Tibial artery (tissue), 4 donors: ENCODE data around the gene UBFD1.
A peak's percentile ranks its signal among the peaks of the same experiment; 100 is the strongest.

Source experiments
- DNase-seq, 2 donors: peaks; one replicate each; pipeline ENCODE4 v3.0.0-alpha.2; 2019
- H3K27ac ChIP-seq, 2 donors: fragments of 200-600 bp; sonication (generic) in 1 of 2; 1 replicate in 1 of 2; 2 replicates in 1 of 2; pipeline ENCODE4 v1.5.1; 2018 to 2019; ENCODE audit warnings: mild to moderate bottlenecking in 1 of 2
- H3K27me3 ChIP-seq, 2 donors: fragments of 200-600 bp; sonication (generic) in 1 of 2; one replicate each; pipeline versions ENCODE4 v1.5.1 to v1.6.0; 2016 to 2019
- H3K36me3 ChIP-seq, 3 donors: fragments of 200-600 bp; sonication (generic) in 2 of 3; one replicate each; pipeline ENCODE4 v1.5.1; 2016 to 2019; ENCODE audit warnings: mild to moderate bottlenecking in 2 of 3
- H3K4me1 ChIP-seq, 4 donors: fragments of 200-600 bp; sonication (generic) in 2 of 4; 1 replicate in 3 of 4; 2 replicates in 1 of 4; pipeline ENCODE4 v1.5.1; 2016 to 2019
- H3K4me3 ChIP-seq, 2 donors: fragments of 200-600 bp; sonication (generic) in 1 of 2; 1 replicate in 1 of 2; 2 replicates in 1 of 2; pipeline ENCODE4 v1.5.1; 2018 to 2019; ENCODE audit warnings: mild to moderate bottlenecking in 2 of 2
- H3K9me3 ChIP-seq, 3 donors: fragments of 200-600 bp; sonication (generic) in 1 of 3; one replicate each; pipeline ENCODE4 v1.5.1; 2016 to 2019
- intact Hi-C: fragments of 100-400 bp; cut with DNase I; formaldehyde crosslinking; loops from one replicate; pipeline ENCODE4 v1.15.0; 2023; ENCODE audit warnings: low total_unique reads
- TF ChIP-seq, protein P1 (sequence below), 2 experiments: fragments of 200-600 bp in 1 of 2; fragments of 450-650 bp in 1 of 2; IDR thresholded peaks; one replicate each; pipeline ENCODE4 v1.5.1; 2017 to 2019; ENCODE audit warnings: antibody characterized with exemption in 2 of 2, mild to moderate bottlenecking in 1 of 2, moderate library complexity in 1 of 2

UBFD1 gene

DNA sequence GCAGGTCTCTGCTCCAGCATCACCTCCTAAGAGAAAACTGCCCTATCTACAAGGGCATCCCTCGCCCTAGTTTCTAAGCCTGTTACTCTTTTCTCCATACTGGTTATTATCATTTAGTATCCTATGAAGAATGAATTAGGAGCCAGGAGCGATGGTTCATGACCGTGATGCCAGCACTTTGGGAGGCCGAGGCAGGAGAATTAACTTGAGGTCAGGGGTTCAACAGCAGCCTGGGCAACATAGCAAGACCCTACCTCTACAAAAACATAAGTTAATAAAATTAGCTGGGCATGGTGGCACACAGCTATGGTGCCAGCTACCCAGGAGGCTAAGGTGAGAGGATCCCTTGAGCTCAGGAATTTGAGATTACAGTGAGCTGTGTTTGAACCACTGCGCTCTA, 7.6 kb upstream of the UBFD1 start:
- intact Hi-C loops, result no loop called here
- H3K27me3 ChIP-seq, result no peaks in the 10 kb centered on the region

DNA sequence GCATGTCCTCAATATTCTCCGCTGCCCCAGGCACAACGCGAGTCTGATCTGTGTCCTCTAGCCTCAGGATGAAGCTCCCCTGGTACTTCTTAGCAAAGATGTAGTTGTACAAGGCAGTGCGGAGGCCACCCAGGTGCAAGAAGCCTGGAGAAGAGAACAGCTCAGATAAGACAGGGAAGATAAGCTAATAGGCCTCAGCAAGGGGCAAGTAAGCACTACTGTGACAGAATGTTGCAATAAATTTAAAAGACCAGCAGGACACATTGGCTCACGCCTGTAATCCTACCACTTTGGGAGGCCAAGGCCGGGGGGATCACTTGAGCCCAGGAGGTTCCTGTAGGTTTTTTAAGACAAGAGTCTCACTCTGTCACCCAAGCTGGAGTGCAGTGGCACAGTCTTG, 5.4 kb upstream of the UBFD1 start:
- no peak overlapping the region for H3K27ac ChIP-seq
- TF ChIP-seq, protein P1, sequence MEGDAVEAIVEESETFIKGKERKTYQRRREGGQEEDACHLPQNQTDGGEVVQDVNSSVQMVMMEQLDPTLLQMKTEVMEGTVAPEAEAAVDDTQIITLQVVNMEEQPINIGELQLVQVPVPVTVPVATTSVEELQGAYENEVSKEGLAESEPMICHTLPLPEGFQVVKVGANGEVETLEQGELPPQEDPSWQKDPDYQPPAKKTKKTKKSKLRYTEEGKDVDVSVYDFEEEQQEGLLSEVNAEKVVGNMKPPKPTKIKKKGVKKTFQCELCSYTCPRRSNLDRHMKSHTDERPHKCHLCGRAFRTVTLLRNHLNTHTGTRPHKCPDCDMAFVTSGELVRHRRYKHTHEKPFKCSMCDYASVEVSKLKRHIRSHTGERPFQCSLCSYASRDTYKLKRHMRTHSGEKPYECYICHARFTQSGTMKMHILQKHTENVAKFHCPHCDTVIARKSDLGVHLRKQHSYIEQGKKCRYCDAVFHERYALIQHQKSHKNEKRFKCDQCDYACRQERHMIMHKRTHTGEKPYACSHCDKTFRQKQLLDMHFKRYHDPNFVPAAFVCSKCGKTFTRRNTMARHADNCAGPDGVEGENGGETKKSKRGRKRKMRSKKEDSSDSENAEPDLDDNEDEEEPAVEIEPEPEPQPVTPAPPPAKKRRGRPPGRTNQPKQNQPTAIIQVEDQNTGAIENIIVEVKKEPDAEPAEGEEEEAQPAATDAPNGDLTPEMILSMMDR (IDR thresholded peaks at IDR 0.05), result no peak
- peaks cover 43 to 60% (median 45%) of the 10 kb centered on the region in 3 donors for H3K36me3 ChIP-seq
- intact Hi-C loops, result no loop called here
- no peaks in the 10 kb centered on the region for H3K9me3 ChIP-seq
- H3K27me3 ChIP-seq, result no peaks in the 10 kb centered on the region
- H3K4me1 ChIP-seq, result peaks cover 0 to 10% (median 7%) of the 10 kb centered on the region in 4 donors
- no peak overlapping the region for H3K4me3 ChIP-seq
- DNase-seq, result no peak

More for the DNA sequence above, 7.6 kb upstream of the UBFD1 start:
- H3K4me1 ChIP-seq, result no peaks in the 10 kb centered on the region
- no peak overlapping the region for H3K4me3 ChIP-seq
- H3K27ac ChIP-seq, result no peak overlapping the region
- H3K36me3 ChIP-seq, result peaks cover 45 to 82% (median 57%) of the 10 kb centered on the region in 3 donors
- no peak for DNase-seq
- no peaks in the 10 kb centered on the region for H3K9me3 ChIP-seq
- TF ChIP-seq, protein P1 (IDR thresholded peaks at IDR 0.05), result no peak

DNA sequence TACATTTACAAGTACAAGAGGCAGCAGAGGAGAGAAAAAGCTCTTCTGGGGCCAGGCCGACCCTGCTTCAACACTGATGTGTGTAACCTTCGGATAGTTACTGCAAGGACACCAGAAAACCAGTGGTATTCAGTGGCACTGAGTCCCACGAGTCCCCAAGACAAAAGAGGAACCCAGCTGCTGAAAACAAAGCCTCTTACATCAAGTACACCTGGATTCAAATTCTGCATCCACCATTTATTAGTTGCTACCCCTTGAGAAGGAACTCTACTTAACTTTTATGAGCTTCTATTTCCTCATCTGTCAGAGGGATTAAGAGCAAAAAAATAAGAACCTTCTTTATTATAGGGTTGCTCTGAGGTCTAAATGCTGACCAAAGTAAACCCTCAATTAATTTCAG, 3.0 kb upstream of the UBFD1 start:
- H3K27me3 ChIP-seq, result no peaks in the 10 kb centered on the region
- no peaks in the 10 kb centered on the region for H3K9me3 ChIP-seq
- TF ChIP-seq, protein P1 (IDR thresholded peaks at IDR 0.05), result no peak
- intact Hi-C loops, result no loop called here
- peaks cover 33 to 51% (median 35%) of the 10 kb centered on the region in 3 donors for H3K36me3 ChIP-seq
- DNase-seq, result no peak
- peaks cover 0 to 28% (median 20%) of the 10 kb centered on the region in 4 donors for H3K4me1 ChIP-seq
- H3K27ac ChIP-seq, result no peak overlapping the region
- H3K4me3 ChIP-seq, result no peak overlapping the region

DNA sequence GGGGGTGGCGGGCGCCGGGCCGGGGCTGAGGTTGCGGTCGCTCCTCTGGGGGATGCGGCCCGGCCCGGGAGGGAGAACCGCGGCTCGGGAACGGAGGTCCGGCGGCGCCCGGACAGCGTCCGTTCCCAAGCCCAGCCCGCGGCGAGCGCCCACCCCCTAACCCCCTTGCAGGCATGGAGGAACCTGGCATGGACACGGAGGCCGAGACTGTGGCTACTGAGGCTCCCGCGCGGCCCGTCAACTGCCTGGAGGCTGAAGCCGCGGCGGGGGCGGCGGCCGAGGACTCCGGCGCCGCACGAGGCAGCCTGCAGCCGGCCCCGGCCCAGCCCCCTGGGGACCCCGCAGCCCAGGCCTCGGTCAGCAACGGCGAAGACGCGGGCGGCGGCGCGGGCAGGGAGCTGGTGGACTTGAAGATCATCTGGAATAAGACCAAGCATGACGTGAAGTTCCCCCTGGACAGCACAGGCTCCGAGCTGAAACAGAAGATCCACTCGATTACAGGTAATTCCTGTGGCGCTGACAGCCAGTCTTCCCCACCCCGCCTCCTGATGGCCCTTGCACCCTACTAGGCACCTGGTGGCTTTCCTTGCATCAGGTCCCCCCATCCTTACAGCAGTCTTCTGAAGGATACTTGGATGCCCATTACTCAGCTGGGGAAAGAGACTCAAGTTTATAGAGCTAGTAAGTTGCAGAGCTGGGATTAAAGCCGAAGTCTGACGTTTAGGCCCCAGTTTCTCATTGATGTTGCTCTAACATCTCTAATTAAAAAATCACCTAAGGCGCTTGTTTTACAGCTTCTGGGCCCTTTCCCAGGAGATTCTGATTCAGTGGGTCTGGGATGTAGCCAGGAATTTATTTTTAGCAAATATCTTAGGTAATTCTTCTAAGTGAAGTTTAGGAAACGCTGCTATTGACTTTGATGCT, 514 bp downstream of the UBFD1 start:
- Histone ChIP-seq H3K4me1 (peaks cover 0 to 43% (median 30%) of the 10 kb centered on the region in 4 donors), H3K27ac (peak overlapping the region; percentile 91 to 95), H3K9me3 (no peaks in the 10 kb centered on the region), H3K4me3 (peak overlapping the region; percentile 95 to 96), H3K27me3 (no peaks in the 10 kb centered on the region), H3K36me3 (peaks cover 22 to 47% (median 32%) of the 10 kb centered on the region in 3 donors)
- peak in 1 of 2 donors; percentile 21 for DNase-seq
- TF ChIP-seq, protein P1 (IDR thresholded peaks at IDR 0.05), result no peak
- intact Hi-C loops, result loop anchor here (5.0 kb wide), 2 partner anchors 39 to 46 kb away; partner anchors contain the start of genes GGA2 and NDUFAB1

DNA sequence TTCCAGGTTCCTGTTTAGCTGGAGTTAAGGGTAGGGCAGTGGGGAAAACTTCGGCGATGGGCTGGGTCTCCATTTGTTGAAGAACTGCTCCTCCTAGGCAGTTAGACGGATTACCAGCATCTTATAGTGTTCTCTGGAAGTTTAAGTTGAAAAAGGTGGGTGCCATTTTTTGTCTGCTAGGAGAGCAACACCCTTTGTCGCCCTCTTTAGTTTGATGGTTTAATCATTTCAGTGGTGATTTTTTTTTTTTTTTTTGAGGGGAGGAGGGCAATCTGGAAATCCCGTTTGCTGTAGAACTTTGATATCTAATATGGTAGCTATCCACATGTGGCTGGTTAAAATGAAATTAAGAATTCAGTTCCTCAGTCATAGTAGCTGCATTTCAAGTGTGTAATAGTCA, 4.1 kb downstream of the UBFD1 start:
- TF ChIP-seq, protein P1 (IDR thresholded peaks at IDR 0.05), result no peak
- H3K36me3 ChIP-seq, result peaks cover 55 to 79% (median 66%) of the 10 kb centered on the region in 3 donors
- no peak overlapping the region for H3K27ac ChIP-seq
- H3K9me3 ChIP-seq, result no peaks in the 10 kb centered on the region
- intact Hi-C loops, result no loop called here
- H3K27me3 ChIP-seq, result no peaks in the 10 kb centered on the region
- peaks cover 0 to 37% (median 28%) of the 10 kb centered on the region in 4 donors for H3K4me1 ChIP-seq
- DNase-seq, result no peak
- no peak overlapping the region for H3K4me3 ChIP-seq
